ENCODE results near the gene SOX1. TPM values are rescaled to one million over a fixed set of nuclear protein-coding genes. Genes with fewer than 3 reads are reported as not detected.

The SOX1 gene
- total and polyA plus RNA-seq, 8 donors: 0.08 TPM; not detected in 7

DNA sequence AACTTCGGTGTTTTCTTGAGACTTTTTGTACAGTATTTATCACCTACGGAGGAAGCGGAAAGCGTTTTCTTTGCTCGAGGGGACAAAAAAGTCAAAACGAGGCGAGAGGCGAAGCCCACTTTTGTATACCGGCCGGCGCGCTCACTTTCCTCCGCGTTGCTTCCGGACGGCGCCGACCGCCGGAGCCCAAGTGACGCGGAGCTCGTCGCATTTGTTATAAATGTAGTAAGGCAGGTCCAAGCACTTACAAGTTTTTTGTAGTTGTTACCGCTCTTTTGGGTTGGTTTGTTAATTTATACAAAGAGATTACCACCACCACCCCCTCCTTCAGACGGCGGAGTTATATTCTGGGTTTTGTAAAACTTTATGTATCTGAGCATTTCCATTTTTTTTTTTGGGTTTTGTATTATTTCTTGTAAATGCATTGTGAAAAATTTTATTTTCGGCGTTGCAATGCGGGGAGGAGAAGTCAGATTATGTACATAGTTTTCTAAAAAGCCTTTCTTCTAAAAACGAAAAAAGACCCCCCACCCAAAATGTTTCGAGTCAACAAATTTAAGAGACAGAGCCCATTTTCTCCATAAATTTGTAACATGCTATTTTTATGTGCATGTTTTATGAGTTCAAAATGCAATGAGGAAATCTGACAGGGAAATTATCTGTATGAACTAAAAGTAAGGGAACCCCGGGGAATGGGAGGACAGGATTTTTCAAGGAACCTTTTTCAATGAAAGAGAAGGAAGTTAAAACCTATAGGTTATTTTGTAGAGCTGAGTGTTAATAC lies 2.3 kb downstream of the SOX1 start:
- TF ChIP-seq, protein P1, sequence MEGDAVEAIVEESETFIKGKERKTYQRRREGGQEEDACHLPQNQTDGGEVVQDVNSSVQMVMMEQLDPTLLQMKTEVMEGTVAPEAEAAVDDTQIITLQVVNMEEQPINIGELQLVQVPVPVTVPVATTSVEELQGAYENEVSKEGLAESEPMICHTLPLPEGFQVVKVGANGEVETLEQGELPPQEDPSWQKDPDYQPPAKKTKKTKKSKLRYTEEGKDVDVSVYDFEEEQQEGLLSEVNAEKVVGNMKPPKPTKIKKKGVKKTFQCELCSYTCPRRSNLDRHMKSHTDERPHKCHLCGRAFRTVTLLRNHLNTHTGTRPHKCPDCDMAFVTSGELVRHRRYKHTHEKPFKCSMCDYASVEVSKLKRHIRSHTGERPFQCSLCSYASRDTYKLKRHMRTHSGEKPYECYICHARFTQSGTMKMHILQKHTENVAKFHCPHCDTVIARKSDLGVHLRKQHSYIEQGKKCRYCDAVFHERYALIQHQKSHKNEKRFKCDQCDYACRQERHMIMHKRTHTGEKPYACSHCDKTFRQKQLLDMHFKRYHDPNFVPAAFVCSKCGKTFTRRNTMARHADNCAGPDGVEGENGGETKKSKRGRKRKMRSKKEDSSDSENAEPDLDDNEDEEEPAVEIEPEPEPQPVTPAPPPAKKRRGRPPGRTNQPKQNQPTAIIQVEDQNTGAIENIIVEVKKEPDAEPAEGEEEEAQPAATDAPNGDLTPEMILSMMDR (IDR thresholded peaks at IDR 0.05): no peak
- ATAC-seq: no peak
- H3K27me3 ChIP-seq: peaks cover 91 to 99% of the 10 kb centered on the region in 2 donors
- DNase-seq: no peak
- H3K27ac ChIP-seq: no peak overlapping the region
- no peaks in the 10 kb centered on the region for H3K9me3 ChIP-seq
- intact Hi-C loops (cut with DNase I): no loop called here
- peaks cover 0 to 26% of the 10 kb centered on the region in 2 donors for H3K4me1 ChIP-seq
- H3K36me3 ChIP-seq: no peaks in the 10 kb centered on the region
- H3K4me3 ChIP-seq: no peak overlapping the region

DNA sequence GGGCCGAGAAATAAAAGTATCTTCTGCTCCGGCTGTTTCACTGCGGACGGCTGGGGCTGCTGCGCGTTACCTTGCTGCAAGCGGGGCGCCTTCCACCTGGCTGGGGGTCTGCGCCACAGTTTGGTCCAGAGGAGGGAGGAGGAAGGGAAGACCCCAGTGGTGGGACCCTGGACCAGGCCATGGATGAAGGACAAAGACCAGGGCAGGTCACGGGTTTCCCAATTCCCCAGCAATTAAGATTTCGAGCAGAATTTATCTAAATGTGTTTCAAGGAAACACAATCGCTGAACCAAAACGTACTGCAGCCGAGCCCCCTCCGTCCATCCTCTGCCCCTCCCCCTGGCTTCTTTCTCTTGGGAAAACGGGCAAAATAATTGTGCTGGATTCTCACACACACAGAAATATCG lies 2.9 kb downstream of the SOX1 start:
- peaks cover 0 to 26% of the 10 kb centered on the region in 2 donors for H3K4me1 ChIP-seq
- no peak overlapping the region for H3K4me3 ChIP-seq
- TF ChIP-seq, protein P1 (IDR thresholded peaks at IDR 0.05): no peak
- DNase-seq (no peak), ATAC-seq (no peak)
- H3K27ac ChIP-seq: no peak overlapping the region
- intact Hi-C loops (cut with DNase I): no loop called here
- no peaks in the 10 kb centered on the region for H3K9me3 ChIP-seq
- H3K27me3 ChIP-seq: peaks cover 91 to 99% of the 10 kb centered on the region in 2 donors
- H3K36me3 ChIP-seq: no peaks in the 10 kb centered on the region

DNA sequence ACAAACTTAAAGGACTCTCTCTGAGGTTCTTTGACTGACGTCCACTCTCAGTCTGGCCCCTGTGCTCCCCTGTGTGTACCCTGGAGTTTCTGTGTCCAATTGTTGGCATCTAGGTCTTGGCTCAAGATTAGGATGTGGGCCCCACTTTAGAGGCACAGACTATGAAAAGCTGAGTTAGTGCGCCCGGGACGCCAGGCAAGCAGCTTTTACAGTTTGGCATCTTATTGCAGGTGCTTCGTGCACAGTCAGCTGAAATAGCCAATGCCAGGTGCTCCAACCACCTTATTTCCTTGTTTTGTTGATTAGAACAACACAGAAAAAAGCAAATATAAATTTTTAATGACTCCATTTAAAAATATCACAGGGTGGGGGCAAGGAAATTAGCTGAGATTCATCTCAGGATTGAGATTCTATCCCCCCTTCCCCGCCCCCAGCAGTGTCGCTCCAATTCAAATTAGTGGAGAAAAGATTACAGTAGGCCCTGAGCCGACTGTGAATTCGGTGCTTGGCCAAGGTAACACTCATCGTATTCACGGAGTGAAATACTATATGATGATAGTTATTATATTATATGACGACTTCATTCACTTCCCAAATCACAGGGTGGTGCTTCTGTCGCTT lies 4.3 kb downstream of the SOX1 start:
- Histone ChIP-seq H3K4me3 (no peak overlapping the region), H3K36me3 (no peaks in the 10 kb centered on the region), H3K4me1 (peaks cover 0 to 24% of the 10 kb centered on the region in 2 donors), H3K9me3 (no peaks in the 10 kb centered on the region), H3K27ac (no peak overlapping the region), H3K27me3 (peaks cover 91 to 99% of the 10 kb centered on the region in 2 donors)
- TF ChIP-seq, protein P1 (IDR thresholded peaks at IDR 0.05): no peak
- intact Hi-C loops (cut with DNase I): no loop called here
- DNase-seq (no peak), ATAC-seq (no peak)

DNA sequence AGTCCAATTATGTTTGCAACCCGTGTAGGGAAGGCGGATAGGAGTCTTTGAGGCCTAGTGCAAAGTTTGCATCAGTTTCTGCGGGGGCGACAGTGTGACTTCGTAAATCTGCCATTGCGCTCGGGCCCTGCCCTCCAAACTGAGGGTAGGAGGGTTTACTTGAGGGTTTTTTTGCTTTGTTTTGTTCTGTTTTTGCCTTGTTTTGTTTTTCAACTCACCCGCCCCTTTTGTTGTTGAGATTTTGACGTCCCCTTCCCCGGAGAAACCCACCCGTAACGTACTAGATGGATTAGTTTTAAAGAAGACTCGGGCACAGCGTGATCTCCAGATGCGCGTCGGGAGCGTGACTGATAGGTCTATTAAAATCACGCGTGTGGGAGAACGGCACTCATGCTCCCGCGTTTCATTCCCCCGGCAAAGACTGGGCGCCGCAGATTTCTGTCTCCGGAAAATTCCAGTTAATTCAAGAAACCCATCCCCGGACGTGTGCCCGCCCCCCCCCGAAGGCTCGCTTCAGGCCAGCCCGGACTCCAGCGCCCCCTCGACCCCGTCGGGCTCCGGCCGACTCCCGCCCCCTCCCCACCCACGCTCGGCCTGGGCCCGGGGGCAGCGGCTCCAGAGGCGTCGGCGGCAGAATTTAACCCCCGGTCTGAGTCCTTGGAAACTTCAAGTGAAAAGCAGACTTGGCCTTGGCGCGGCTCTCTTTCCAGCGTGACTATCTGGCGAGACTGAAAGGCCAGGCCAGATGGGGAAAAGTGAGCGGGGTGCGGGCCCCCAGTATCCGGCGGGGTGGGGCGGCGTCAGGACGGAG lies 5.0 kb downstream of the SOX1 start:
- DNase-seq (no peak), ATAC-seq (no peak)
- Histone ChIP-seq H3K36me3 (no peaks in the 10 kb centered on the region), H3K27me3 (peaks cover 87 to 99% of the 10 kb centered on the region in 2 donors), H3K4me3 (no peak overlapping the region), H3K4me1 (peaks cover 0 to 18% of the 10 kb centered on the region in 2 donors), H3K9me3 (no peaks in the 10 kb centered on the region), H3K27ac (no peak overlapping the region)
- intact Hi-C loops (cut with DNase I): no loop called here
- TF ChIP-seq, protein P1 (IDR thresholded peaks at IDR 0.05): no peak

Measured in left lung (tissue), 10 donors.